SK-N-SH (cell line): ENCODE measurements around the gene C15orf39.

Experiments used
- CHD2 ChIP-seq: fragments of 150-350 bp; IDR thresholded peaks from 2 replicates; pipeline ENCODE4 v1.6.1; 2018; ENCODE audit warnings: low read length; ENCODE audit not compliant: partially characterized antibody
- SIN3A ChIP-seq: IDR thresholded peaks from 2 replicates; pipeline ENCODE4 v1.6.1; 2012; ENCODE audit warnings: low read depth, mild to moderate bottlenecking, low read length, moderate library complexity, borderline replicate concordance
- SMC3 ChIP-seq: IDR thresholded peaks from 2 replicates; pipeline ENCODE4 v1.6.1; 2012; ENCODE audit warnings: low read depth, low read length, improper control_type of control experiment
- YY1 ChIP-seq: IDR thresholded peaks from 2 replicates; pipeline ENCODE4 v1.4.0; 2012; ENCODE audit warnings: low read depth, mild to moderate bottlenecking
- TF ChIP-seq, protein P1 (sequence below): IDR thresholded peaks from 2 replicates; pipeline ENCODE4 v1.4.0; 2012; ENCODE audit warnings: low read depth
- TF ChIP-seq, protein P2 (sequence below): fragments of 200-600 bp; sonication (generic); IDR thresholded peaks from 2 replicates; pipeline ENCODE4 v1.6.1; 2017; ENCODE audit warnings: antibody characterized with exemption, mild to moderate bottlenecking, moderate library complexity
- TF ChIP-seq, protein P3 (sequence below): IDR thresholded peaks from 2 replicates; pipeline ENCODE4 v1.6.1; 2012; ENCODE audit warnings: mild to moderate bottlenecking, low read depth, low read length, moderate library complexity

DNA sequence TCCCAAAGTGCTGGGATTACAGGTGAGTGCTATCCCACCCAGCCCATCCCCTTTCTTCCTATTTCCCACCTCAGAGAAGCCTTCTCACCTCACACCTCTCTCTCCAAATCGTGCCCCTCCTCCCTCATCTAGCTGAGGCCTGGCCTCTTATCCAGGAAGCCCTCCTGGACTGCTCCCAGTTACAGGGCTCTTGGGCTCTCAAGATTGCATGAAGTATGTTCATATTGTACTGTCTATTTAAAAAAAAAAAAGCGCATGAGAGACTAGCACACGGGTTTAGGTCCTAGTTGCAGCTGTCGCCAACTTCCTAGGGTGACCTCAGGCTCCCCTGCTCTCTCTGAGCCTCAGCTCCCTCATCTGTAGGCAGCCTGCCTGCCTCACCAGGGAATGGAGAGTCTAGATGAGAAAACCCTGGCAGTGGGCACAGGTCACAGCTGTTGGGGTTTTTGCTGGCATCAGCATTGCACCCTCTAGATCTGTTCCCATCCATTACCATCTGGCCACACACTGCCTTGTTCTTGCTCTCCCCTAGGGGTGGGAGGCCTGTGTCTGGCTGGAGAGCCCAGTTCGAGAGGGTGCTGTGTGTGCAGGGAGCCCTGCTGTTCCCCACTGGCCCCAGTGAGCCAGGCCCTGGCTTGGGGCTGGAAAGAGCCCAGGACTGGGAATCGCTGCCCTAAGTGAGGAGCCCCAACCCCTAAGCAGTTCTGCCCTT lies 24.2 kb upstream of the C15orf39 start:
- TF ChIP-seq, protein P1, sequence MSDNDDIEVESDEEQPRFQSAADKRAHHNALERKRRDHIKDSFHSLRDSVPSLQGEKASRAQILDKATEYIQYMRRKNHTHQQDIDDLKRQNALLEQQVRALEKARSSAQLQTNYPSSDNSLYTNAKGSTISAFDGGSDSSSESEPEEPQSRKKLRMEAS, result no peak
- no peak for TF ChIP-seq SMC3
- TF ChIP-seq, protein P2, sequence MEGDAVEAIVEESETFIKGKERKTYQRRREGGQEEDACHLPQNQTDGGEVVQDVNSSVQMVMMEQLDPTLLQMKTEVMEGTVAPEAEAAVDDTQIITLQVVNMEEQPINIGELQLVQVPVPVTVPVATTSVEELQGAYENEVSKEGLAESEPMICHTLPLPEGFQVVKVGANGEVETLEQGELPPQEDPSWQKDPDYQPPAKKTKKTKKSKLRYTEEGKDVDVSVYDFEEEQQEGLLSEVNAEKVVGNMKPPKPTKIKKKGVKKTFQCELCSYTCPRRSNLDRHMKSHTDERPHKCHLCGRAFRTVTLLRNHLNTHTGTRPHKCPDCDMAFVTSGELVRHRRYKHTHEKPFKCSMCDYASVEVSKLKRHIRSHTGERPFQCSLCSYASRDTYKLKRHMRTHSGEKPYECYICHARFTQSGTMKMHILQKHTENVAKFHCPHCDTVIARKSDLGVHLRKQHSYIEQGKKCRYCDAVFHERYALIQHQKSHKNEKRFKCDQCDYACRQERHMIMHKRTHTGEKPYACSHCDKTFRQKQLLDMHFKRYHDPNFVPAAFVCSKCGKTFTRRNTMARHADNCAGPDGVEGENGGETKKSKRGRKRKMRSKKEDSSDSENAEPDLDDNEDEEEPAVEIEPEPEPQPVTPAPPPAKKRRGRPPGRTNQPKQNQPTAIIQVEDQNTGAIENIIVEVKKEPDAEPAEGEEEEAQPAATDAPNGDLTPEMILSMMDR, result no peak
- no peak for TF ChIP-seq CHD2
- TF ChIP-seq, protein P3, sequence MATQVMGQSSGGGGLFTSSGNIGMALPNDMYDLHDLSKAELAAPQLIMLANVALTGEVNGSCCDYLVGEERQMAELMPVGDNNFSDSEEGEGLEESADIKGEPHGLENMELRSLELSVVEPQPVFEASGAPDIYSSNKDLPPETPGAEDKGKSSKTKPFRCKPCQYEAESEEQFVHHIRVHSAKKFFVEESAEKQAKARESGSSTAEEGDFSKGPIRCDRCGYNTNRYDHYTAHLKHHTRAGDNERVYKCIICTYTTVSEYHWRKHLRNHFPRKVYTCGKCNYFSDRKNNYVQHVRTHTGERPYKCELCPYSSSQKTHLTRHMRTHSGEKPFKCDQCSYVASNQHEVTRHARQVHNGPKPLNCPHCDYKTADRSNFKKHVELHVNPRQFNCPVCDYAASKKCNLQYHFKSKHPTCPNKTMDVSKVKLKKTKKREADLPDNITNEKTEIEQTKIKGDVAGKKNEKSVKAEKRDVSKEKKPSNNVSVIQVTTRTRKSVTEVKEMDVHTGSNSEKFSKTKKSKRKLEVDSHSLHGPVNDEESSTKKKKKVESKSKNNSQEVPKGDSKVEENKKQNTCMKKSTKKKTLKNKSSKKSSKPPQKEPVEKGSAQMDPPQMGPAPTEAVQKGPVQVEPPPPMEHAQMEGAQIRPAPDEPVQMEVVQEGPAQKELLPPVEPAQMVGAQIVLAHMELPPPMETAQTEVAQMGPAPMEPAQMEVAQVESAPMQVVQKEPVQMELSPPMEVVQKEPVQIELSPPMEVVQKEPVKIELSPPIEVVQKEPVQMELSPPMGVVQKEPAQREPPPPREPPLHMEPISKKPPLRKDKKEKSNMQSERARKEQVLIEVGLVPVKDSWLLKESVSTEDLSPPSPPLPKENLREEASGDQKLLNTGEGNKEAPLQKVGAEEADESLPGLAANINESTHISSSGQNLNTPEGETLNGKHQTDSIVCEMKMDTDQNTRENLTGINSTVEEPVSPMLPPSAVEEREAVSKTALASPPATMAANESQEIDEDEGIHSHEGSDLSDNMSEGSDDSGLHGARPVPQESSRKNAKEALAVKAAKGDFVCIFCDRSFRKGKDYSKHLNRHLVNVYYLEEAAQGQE, result no peak
- TF ChIP-seq SIN3A, result no peak
- no peak for TF ChIP-seq YY1
